H9 (cell line): Measurements from ENCODE around the gene RASGRP4. TPM values are rescaled to one million over a fixed set of nuclear protein-coding genes. Genes with fewer than 3 reads are reported as not detected.

Experiments used
- DNase-seq: peaks from one replicate; pipeline ENCODE4 v3.0.0-alpha.2; 2017
- H2AFZ ChIP-seq: one replicate; pipeline ENCODE4 v1.6.1; 2013; ENCODE audit warnings: mild to moderate bottlenecking, low read length, control low read depth, moderate library complexity
- H2AK5ac ChIP-seq: 2 replicates; pipeline ENCODE4 v1.6.1; 2013; ENCODE audit warnings: low read length, control low read depth, mixed read lengths; ENCODE audit not compliant: insufficient read length
- H2BK120ac ChIP-seq: one replicate; pipeline ENCODE4 v1.6.1; 2013; ENCODE audit warnings: low read depth, mild to moderate bottlenecking, low read length, control low read depth, inconsistent platforms; ENCODE audit not compliant: poor library complexity, severe bottlenecking
- H2BK12ac ChIP-seq: 2 replicates; pipeline ENCODE4 v1.6.1; 2013; ENCODE audit warnings: low read length, control low read depth, mixed read lengths, low read depth; ENCODE audit not compliant: insufficient read length
- H2BK15ac ChIP-seq: 2 replicates; pipeline ENCODE4 v1.6.1; 2013; ENCODE audit warnings: low read depth, low read length, control low read depth
- H2BK20ac ChIP-seq: one replicate; pipeline ENCODE4 v1.6.1; 2013; ENCODE audit warnings: low read depth, mild to moderate bottlenecking, low read length, control low read depth, inconsistent platforms; ENCODE audit not compliant: poor library complexity, severe bottlenecking
- H2BK5ac ChIP-seq: 2 replicates; pipeline ENCODE4 v1.6.1; 2013; ENCODE audit warnings: low read length, control low read depth, mixed read lengths; ENCODE audit not compliant: insufficient read length
- H3K14ac ChIP-seq: 2 replicates; pipeline ENCODE4 v1.6.1; 2013; ENCODE audit warnings: low read length, control low read depth; ENCODE audit not compliant: insufficient read depth
- H3K18ac ChIP-seq: 2 replicates; pipeline ENCODE4 v1.6.1; 2013; ENCODE audit warnings: low read depth, mild to moderate bottlenecking, mixed read lengths, low read length, control low read depth; ENCODE audit not compliant: insufficient read length
- H3K23ac ChIP-seq: 2 replicates; pipeline ENCODE4 v1.6.1; 2013; ENCODE audit warnings: low read length, control low read depth, mixed read lengths, low read depth; ENCODE audit not compliant: insufficient read length
- H3K23me2 ChIP-seq: 2 replicates; pipeline ENCODE4 v1.6.1; 2013; ENCODE audit warnings: low read depth, mild to moderate bottlenecking, mixed read lengths, low read length, control low read depth; ENCODE audit not compliant: insufficient read length, poor library complexity, severe bottlenecking
- H3K27ac ChIP-seq: 2 replicates; pipeline ENCODE4 v1.5.1; 2013; ENCODE audit warnings: low read length, control low read depth, mixed read lengths, low read depth; ENCODE audit not compliant: insufficient read length
- H3K27me3 ChIP-seq: 2 replicates; pipeline ENCODE4 v1.6.1; 2013; ENCODE audit warnings: low read length, control low read depth, inconsistent platforms; ENCODE audit not compliant: insufficient read depth
- H3K4ac ChIP-seq: 2 replicates; pipeline ENCODE4 v1.6.1; 2013; ENCODE audit warnings: low read depth, mild to moderate bottlenecking, control low read depth, inconsistent platforms, low read length, moderate library complexity
- H3K4me1 ChIP-seq: 2 replicates; pipeline ENCODE4 v1.6.1; 2013; ENCODE audit warnings: low read length, control low read depth, inconsistent platforms; ENCODE audit not compliant: insufficient read depth
- H3K4me2 ChIP-seq: 2 replicates; pipeline ENCODE4 v1.6.1; 2013; ENCODE audit warnings: low read length, control low read depth, mixed read lengths; ENCODE audit not compliant: insufficient read length, insufficient read depth
- H3K56ac ChIP-seq: 2 replicates; pipeline ENCODE4 v1.6.1; 2013; ENCODE audit warnings: low read depth, mild to moderate bottlenecking, mixed read lengths, low read length, control low read depth; ENCODE audit not compliant: insufficient read length
- H3K79me1 ChIP-seq: 2 replicates; pipeline ENCODE4 v1.6.1; 2013; ENCODE audit warnings: low read depth, mild to moderate bottlenecking, moderate library complexity, low read length, control low read depth, inconsistent platforms; ENCODE audit not compliant: insufficient read depth, poor library complexity, severe bottlenecking
- H3K79me2 ChIP-seq: 2 replicates; pipeline ENCODE4 v1.6.1; 2013; ENCODE audit warnings: low read length, control low read depth, inconsistent platforms; ENCODE audit not compliant: insufficient read depth
- H3K9ac ChIP-seq: 2 replicates; pipeline ENCODE4 v1.6.1; 2013; ENCODE audit warnings: low read length, control low read depth, mixed read lengths; ENCODE audit not compliant: insufficient read length; ENCODE audit errors: extremely low read depth
- H3K9me3 ChIP-seq: one replicate; pipeline ENCODE4 v1.6.1; 2013; ENCODE audit warnings: low read depth, low read length, inconsistent platforms; ENCODE audit not compliant: control insufficient read depth
- H3T11ph ChIP-seq: one replicate; pipeline ENCODE4 v1.6.1; 2013; ENCODE audit warnings: mild to moderate bottlenecking, low read length, control low read depth, inconsistent platforms
- H4K20me1 ChIP-seq: one replicate; pipeline ENCODE4 v1.6.1; 2013; ENCODE audit not compliant: control insufficient read depth, insufficient read length, insufficient read depth
- H4K5ac ChIP-seq: 2 replicates; pipeline ENCODE4 v1.6.1; 2013; ENCODE audit warnings: low read depth, mild to moderate bottlenecking, mixed read lengths, low read length, control low read depth; ENCODE audit not compliant: insufficient read length
- H4K8ac ChIP-seq: replicated peaks from 2 replicates; pipeline ENCODE4 v1.6.1; 2013; ENCODE audit warnings: low read length, control low read depth, mixed read lengths, low read depth; ENCODE audit not compliant: insufficient read length
- H4K91ac ChIP-seq: 2 replicates; pipeline ENCODE4 v1.6.1; 2013; ENCODE audit warnings: low read depth, mild to moderate bottlenecking, moderate library complexity, mixed read lengths, low read length, control low read depth; ENCODE audit not compliant: insufficient read length
- H3K27ac Mint-ChIP-seq, 3 experiments: 2 replicates in 2 of 3; 3 replicates in 1 of 3; pipeline ENCODE4 v1.8.0; 2020 to 2021; ENCODE audit warnings: mixed read lengths in 3 of 3, mild to moderate bottlenecking in 1 of 3, moderate library complexity in 1 of 3
- H3K27me3 Mint-ChIP-seq: 2 replicates; pipeline ENCODE4 v1.8.0; 2021; ENCODE audit warnings: low read depth, mild to moderate bottlenecking, moderate library complexity, mixed read lengths
- H3K36me3 Mint-ChIP-seq, 3 experiments: 2 replicates in 2 of 3; 3 replicates in 1 of 3; pipeline ENCODE4 v1.8.0; 2020 to 2021; ENCODE audit warnings: low read depth in 3 of 3, mixed read lengths in 3 of 3; ENCODE audit not compliant: insufficient read depth in 1 of 3
- H3K4me1 Mint-ChIP-seq, 2 experiments: 2 replicates each; pipeline ENCODE4 v1.8.0; 2020; ENCODE audit warnings: mixed read lengths in 2 of 2
- H3K4me3 Mint-ChIP-seq, 2 experiments: 2 replicates in 1 of 2; 3 replicates in 1 of 2; pipeline ENCODE4 v1.8.0; 2020 to 2021; ENCODE audit warnings: mild to moderate bottlenecking in 2 of 2, mixed read lengths in 2 of 2, moderate library complexity in 1 of 2
- H3K9me3 Mint-ChIP-seq, 2 experiments: 2 replicates in 1 of 2; 3 replicates in 1 of 2; pipeline ENCODE4 v1.8.0; 2020; ENCODE audit warnings: mild to moderate bottlenecking in 2 of 2, mixed read lengths in 2 of 2, moderate library complexity in 1 of 2
- WGBS: extraction: QIAGEN DNeasy Blood & Tissue Kit; methylation state at CpG from one replicate; pipeline ENCODE4 v1.1.7; 2013; ENCODE audit warnings: missing lambda C conversion rate, low lambda C conversion rate, mixed read lengths; ENCODE audit not compliant: insufficient read length; ENCODE audit errors: extremely low coverage; 5-methylcytosine and 5-hydroxymethylcytosine counted together
- total RNA-seq: library from RNA; stranded (reverse); gene quantifications from 2 replicates; pipeline ENCODE4 v1.2.1, GENCODE V29; 2021
- TF ChIP-seq, protein P1 (sequence below): fragments of 200-600 bp; sonication (generic); conservative IDR thresholded peaks from 3 replicates; pipeline ENCODE4 v1.8.0; 2021; ENCODE audit warnings: antibody characterized with exemption, mild to moderate bottlenecking

Gene RASGRP4
- total RNA-seq, 1 experiment from 2014 or later, result 0.28 TPM

DNA sequence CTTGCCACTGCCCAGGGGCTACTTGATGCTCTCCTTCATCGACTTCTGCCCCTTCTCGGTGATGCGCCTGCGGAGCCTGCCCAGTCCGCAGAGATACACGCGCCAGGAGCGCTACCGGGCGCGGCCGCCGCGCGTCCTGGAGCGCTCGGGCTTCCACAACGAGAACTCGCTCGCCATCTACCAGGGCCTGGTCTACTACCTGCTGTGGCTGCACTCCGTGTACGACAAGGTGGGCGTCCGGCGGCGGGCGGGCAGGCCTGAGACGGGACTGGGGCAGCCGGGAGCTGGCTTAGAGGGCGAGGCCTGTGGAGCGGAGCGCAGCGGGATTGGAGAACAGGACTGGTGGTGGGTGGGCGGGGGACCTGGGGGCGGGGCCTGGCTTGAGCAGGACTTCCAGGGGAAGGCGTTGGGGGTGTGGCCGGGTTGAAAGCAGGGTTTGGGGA lies 64.4 kb downstream of the RASGRP4 start:
- Histone ChIP-seq H3K79me1 (no peaks in the 10 kb centered on the region), H3K27ac (no peak overlapping the region), H3K9me3 (no peaks in the 10 kb centered on the region), H2BK120ac (no peak overlapping the region), H2BK20ac (no peak overlapping the region), H4K8ac (no peak overlapping the region), H2AFZ (no peak overlapping the region), H2BK15ac (no peak overlapping the region), H3K14ac (peak overlapping the region; percentile 13; the same call in 1 of the 2 replicates), H3T11ph (no peak overlapping the region), H3K23me2 (peaks cover 6% of the 10 kb centered on the region), H3K9ac (no peak overlapping the region), H2AK5ac (no peak overlapping the region), H3K79me2 (no peaks in the 10 kb centered on the region), H3K23ac (no peak overlapping the region), H2BK12ac (no peak overlapping the region), H4K91ac (no peak overlapping the region), H4K5ac (no peak overlapping the region), H3K4me2 (peak overlapping the region; percentile 69), H3K4ac (no peak overlapping the region), H3K4me1 (no peaks in the 10 kb centered on the region), H2BK5ac (no peak overlapping the region), H4K20me1 (no peaks in the 10 kb centered on the region), H3K27me3 (peaks cover 14% of the 10 kb centered on the region; the same call in 1 of the 2 replicates), H3K56ac (no peak overlapping the region), H3K18ac (no peak overlapping the region)
- TF ChIP-seq, protein P1, sequence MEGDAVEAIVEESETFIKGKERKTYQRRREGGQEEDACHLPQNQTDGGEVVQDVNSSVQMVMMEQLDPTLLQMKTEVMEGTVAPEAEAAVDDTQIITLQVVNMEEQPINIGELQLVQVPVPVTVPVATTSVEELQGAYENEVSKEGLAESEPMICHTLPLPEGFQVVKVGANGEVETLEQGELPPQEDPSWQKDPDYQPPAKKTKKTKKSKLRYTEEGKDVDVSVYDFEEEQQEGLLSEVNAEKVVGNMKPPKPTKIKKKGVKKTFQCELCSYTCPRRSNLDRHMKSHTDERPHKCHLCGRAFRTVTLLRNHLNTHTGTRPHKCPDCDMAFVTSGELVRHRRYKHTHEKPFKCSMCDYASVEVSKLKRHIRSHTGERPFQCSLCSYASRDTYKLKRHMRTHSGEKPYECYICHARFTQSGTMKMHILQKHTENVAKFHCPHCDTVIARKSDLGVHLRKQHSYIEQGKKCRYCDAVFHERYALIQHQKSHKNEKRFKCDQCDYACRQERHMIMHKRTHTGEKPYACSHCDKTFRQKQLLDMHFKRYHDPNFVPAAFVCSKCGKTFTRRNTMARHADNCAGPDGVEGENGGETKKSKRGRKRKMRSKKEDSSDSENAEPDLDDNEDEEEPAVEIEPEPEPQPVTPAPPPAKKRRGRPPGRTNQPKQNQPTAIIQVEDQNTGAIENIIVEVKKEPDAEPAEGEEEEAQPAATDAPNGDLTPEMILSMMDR, result peak; percentile 31; the same call in 2 of the 3 replicates
- Mint-ChIP-seq H3K27ac (peak overlapping the region in 1 of 3 experiments; percentile 85; a peak in 3 of 7 replicates), H3K36me3 (peaks cover 0 to 4% (median 0%) of the 10 kb centered on the region in 3 experiments; a peak in 3 of 7 replicates), H3K27me3 (peaks cover 67% of the 10 kb centered on the region), H3K9me3 (peaks cover 4 to 8% of the 10 kb centered on the region in 2 experiments; a peak in 2 of 5 replicates), H3K4me3 (peak overlapping the region; percentile 83 to 92), H3K4me1 (peaks cover 10 to 16% of the 10 kb centered on the region in 2 experiments)
- no CpG with 5 or more reads among the region's 37 CpGs for WGBS
- peak; percentile 98 for DNase-seq
